ENCODE data around the gene ERI2. TPM values are rescaled to one million over a fixed set of nuclear protein-coding genes. Genes with fewer than 3 reads are reported as not detected.
"Not testable (repeated sequence)": the region's sequence is repeated elsewhere in the genome, so short reads cannot be mapped to it uniquely, and the experiment has no call there.

Gene ERI2
- total RNA-seq, 1 experiment from 2014 or later, result 22.3 TPM

DNA sequence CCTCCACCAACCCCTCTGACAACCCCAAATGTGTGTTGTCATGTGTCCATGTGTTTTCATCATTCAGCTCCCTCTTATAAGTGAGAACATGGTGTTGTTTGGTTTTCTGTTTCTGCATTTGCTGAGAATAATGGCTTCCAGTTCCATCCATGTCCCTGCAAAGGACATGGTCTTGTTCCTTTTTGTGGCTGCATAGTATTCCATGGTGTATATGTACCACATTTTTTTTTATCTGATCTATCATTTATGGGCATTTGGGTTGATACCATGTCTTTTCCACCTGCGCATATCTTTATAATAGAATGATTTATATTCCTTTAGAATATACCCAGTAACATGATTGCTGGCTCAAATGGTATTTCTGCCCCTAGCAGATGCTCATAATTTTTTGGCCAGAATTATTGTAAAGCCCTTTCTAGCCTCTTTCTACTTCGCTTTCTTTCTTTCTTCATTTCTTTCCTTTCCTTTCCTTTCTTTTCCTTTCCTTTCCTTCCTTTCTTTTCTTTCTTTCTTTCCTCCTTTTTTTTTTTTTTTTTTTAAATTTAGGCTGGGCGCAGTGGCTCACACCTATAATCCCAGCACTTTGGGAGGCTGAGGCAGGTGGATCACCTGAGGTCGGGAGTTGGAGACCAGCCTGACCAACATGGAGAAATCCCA lies 12.8 kb upstream of the ERI2 start:
- no peak for DNase-seq (ENCODE audit: low read depth)

GRCh38 chr16:20814784-20815183 lies 8.5 kb upstream of the ERI2 start:
- DNase-seq (ENCODE audit: low read depth), result peak; percentile 82

- DNase-seq (ENCODE audit: low read depth), result no peak
These were observed 6.2 kb upstream of the ERI2 start for GRCh38 chr16:20812510-20812909.

DNA sequence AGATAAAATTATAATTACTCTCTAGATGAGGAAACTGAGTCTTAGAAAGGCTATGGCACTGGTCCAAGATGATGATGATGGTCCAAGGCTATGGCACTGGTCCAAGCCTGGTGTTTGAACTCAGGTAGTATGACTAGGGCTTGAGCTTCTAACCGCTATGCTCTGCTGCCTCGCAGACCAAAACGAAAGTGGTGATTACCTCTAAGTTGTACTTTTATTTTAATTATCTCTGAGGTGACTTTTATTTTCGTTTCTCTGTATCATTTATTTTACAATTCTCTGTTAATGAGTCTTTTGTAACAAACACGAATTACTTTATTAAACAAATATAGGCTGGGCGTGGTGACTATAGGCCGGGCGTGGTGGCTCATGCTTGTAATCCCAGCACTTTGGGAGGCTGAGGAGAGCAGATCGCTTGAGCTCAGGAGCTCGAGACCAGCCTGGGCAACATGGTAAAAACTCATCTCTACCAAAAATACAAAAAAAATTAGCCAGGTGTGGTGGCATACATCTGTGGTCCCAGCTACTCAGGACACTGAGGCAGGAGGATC lies 5.7 kb upstream of the ERI2 start:
- DNase-seq (ENCODE audit: low read depth), result no peak

DNA sequence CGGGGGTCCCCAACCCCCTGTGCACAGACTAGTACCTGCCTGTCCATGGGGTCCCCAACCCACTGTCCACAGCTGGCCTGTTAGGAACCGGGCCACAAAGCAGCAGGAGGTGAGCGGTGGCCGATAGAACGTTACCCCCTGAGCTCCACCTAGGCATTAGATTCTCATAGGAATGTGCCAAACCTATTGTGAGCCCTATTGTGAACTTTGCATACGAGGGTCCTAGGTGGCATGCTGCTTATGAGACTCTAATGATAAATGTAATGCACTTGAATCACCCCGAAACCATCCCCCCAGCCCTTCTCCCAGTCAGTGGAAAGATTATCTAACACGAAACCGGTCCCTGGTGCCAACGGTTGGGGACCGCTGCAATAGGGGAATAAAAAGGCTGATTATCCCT lies 1.6 kb upstream of the ERI2 start:
- DNase-seq (ENCODE audit: low read depth), result no peak

- not testable (repeated sequence) for DNase-seq (ENCODE audit: low read depth)
These were observed 546 bp downstream of the ERI2 start for GRCh38 chr16:20805684-20806167.

DNA sequence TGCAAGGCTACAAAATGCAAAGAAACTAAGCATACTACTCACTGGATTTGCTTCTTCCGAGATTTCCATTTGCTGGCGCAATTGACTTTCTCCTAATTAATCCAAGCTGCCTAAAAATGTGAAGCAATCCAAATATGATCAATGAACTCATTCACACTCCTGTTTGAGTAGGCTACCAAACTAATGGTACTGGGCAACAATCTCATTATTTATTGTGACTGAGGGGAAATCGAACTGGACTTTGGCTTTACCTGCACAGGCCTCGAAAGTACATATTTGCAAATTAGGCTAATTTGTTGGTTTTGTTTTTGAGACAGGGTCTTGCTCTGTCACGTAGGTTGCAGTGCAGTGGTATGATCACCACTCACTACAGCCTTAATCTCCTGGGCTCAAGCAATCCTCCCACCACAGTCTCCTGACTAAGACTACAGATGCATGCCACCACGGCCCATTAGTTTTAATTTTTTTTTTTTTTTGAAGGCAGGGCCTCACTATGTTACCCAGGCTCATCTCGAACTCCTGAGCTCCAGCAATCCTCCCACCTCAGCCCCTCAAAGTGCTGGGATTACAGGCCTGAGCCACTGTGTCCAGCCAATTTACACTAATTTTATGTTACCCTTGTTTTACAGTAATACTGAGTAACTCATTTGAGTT lies 2.6 kb downstream of the ERI2 start:
- no peak for DNase-seq (ENCODE audit: low read depth)

DNA sequence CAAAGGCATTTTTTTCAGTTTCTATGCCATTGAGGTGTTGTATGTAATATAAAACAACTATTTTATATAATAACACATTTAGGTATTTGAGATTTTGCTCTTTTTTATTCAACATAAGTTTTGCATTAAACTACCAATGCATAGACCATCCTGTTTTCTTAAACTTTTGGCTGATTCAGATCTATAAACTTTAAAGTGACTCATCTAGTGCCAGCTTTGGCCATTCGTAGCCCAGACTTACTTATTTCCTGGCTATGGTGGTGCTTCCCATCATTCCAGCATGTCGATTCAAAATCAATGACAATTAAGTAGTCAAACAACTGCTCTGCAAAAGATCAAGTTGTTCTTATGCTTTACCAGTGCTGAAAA lies 3.1 kb downstream of the ERI2 start:
- DNase-seq (ENCODE audit: low read depth), result peak; percentile 10

- DNase-seq (ENCODE audit: low read depth), result no peak
These were observed 5.0 kb downstream of the ERI2 start for GRCh38 chr16:20801278-20801677.

- DNase-seq (ENCODE audit: low read depth), result peak; percentile 30
These were observed 6.7 kb downstream of the ERI2 start for GRCh38 chr16:20799599-20799998.

- peak; percentile 61 for DNase-seq (ENCODE audit: low read depth)
These were observed 7.9 kb downstream of the ERI2 start for GRCh38 chr16:20798364-20798763.

- DNase-seq (ENCODE audit: low read depth), result peak; percentile 52
These were observed 14.2 kb downstream of the ERI2 start for GRCh38 chr16:20791923-20792612.

- no peak for DNase-seq (ENCODE audit: low read depth)
These were observed 17.1 kb downstream of the ERI2 start for GRCh38 chr16:20789130-20789529.

- DNase-seq (ENCODE audit: low read depth), result no peak
These were observed 22.1 kb downstream of the ERI2 start for GRCh38 chr16:20784204-20784603.

- no peak for DNase-seq (ENCODE audit: low read depth)
These were observed 23.8 kb downstream of the ERI2 start for GRCh38 chr16:20782470-20782869.

DNA sequence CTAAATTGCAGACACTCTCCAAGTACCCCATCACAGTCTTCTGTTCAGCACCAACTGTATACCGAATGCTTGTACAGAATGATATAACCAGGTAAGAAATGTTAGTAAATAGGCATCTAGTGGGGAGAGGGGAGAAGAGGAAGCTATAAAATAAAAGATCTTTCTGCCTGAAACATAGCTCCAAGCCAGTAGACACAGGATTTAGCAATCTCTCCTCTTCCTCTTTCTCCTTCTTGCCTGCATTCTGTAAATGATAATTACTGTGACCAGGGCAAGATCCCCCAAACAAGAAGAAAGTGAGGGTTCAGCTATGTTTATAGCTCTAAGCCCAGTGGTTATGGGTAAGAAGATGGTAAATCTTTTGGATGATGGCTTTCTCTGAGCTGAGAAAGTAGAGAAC lies 24.6 kb downstream of the ERI2 start:
- DNase-seq (ENCODE audit: low read depth), result no peak

- peak; percentile 82 for DNase-seq (ENCODE audit: low read depth)
These were observed 31.4 kb downstream of the ERI2 start for GRCh38 chr16:20774703-20775362.

DNA sequence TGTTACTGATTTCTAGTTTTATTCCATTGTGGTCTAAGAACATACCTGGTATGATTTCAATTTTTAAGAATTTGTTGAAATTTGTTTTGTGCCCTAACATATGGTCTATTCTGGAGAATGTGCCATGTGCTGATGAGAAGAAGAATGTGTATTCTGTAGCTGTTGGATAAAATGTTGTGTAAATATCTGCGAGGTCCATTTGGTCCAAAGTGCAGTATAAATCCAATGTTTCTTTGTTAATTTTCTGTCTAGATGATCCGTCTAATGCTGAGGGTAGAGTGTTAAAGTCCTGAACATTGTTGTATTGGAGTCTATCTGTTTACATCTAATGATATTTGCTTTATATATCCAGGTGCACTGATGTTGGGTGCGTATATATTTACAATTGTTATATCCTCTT lies 32.6 kb downstream of the ERI2 start:
- DNase-seq (ENCODE audit: low read depth), result no peak

- no peak for DNase-seq (ENCODE audit: low read depth)
These were observed 37.5 kb downstream of the ERI2 start for GRCh38 chr16:20768818-20769217.

DNA sequence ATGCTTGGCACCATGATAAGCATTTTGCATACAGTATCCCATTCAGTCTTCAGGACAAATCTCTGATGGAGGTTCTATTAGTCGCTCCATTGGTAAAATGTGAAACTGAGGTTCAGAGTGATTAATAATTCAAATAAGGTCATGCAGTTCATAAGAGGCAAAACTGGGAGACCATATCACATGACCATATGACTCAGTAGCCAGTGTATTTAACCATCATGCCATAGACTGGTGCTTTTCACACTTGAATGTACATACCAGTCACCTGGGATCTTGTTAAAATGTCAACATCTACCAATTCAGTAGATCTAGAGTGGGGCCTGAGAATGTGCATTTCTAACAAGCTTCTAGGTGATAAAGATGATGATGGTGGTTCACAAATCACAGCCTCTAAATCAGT lies 38.2 kb downstream of the ERI2 start:
- peak; percentile 3 for DNase-seq (ENCODE audit: low read depth)

DNA sequence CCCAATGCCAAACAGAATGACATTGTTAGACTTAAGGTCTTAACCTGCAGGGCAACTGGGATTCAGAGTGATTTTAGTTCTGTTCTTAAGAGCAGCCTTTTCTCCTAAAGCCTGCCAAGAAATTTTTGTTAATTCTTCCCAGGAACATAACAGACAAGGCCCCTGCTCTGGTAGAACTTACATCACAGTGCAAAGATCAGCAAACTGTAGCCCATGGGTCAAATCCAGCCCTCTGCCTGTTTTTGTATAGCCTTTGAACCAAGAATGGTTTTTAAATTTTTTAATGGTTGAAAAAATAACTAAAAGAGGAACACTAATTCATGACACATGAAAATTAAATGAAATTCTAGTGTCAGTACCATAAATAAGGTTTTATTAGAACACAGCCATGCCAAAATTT lies 38.7 kb downstream of the ERI2 start:
- no peak for DNase-seq (ENCODE audit: low read depth)

DNA sequence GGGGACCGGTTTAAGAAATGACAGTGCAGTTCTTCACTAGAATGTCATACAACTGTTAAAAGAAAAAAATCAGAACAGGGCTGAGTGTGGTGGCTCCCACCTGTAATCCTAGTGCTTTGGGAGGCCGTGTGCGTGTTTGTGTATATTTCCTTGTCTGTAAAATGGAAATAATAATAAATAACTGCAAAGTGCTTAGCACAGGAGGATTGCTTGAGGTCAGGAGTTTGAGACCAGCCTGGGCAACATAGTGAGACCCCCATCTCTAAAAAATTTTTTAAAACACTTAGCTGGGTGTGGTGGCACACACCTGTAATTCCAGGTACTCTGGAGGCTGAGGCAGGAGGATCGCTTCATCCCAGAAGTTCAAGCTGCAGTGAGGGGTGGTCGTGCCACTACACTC lies 40.0 kb downstream of the ERI2 start:
- no peak for DNase-seq (ENCODE audit: low read depth)

All from M059J (cell line).